Esophagus squamous epithelium (tissue), 4 donors: ENCODE measurements around the gene ECSCR.

Source experiments
- POLR2A ChIP-seq, 4 donors: fragments of 450-650 bp; IDR thresholded peaks; one replicate each; pipeline ENCODE4 v1.6.1; 2017; ENCODE audit warnings: antibody characterized with exemption in 4 of 4, mild to moderate bottlenecking in 4 of 4, moderate library complexity in 3 of 4
- TF ChIP-seq, protein P1 (sequence below), 6 experiments: fragments of 450-650 bp in 4 of 6; fragments of 200-600 bp in 2 of 6; sonication (generic) in 2 of 6; IDR thresholded peaks; one replicate each; pipeline ENCODE4 v1.5.1; 2016 to 2019; ENCODE audit warnings: antibody characterized with exemption in 6 of 6, mild to moderate bottlenecking in 4 of 6, moderate library complexity in 4 of 6

DNA sequence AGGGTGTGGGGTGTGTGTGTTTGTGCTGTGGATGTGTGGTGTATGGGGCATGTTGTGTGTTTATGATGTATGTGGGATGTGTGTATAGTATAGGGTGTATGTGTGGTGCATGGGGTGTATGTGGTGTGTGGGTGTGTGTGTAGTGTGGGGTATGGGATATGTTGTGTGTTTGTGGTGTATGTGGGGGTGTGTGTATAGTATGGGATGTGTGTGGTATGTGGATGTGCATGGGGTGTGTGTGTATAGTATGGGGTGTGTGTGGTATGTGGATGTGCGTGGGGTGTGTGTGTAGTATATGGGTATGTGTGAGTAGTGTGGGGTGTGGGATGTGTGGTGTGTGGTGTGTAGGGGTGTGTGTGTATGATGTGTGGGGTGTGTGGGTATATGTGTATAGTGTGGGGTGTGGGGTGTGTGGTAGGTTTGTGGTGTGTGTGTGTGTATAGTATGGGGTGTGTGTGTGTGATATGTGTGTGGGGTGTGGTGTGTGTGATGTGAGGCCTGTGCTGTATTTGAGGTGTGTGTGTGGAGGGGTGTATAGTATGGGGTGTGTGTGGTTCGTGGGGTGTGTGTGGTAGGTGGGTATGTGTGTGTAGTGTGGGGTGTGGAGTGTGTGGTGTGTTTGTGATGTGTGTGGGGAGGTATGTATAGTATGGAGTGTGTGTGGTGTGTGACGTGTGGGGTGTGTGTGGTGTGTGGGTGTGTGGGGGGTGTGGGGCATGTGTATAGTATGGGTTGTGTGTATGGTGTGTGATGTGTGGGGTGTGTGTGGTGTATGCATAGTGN is 10.5 kb downstream of the ECSCR start:
- TF ChIP-seq, protein P1, sequence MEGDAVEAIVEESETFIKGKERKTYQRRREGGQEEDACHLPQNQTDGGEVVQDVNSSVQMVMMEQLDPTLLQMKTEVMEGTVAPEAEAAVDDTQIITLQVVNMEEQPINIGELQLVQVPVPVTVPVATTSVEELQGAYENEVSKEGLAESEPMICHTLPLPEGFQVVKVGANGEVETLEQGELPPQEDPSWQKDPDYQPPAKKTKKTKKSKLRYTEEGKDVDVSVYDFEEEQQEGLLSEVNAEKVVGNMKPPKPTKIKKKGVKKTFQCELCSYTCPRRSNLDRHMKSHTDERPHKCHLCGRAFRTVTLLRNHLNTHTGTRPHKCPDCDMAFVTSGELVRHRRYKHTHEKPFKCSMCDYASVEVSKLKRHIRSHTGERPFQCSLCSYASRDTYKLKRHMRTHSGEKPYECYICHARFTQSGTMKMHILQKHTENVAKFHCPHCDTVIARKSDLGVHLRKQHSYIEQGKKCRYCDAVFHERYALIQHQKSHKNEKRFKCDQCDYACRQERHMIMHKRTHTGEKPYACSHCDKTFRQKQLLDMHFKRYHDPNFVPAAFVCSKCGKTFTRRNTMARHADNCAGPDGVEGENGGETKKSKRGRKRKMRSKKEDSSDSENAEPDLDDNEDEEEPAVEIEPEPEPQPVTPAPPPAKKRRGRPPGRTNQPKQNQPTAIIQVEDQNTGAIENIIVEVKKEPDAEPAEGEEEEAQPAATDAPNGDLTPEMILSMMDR (IDR thresholded peaks at IDR 0.05): no peak
- no peak for TF ChIP-seq POLR2A (IDR thresholded peaks at IDR 0.05)
